NCI-H2171 treated with DMSO at 0.1 percent for 48 hours (cell line): ENCODE measurements around the gene FPR3.

Source experiments
- DNase-seq: peaks from one replicate; lab custom pipeline; 2025; lab: John Stamatoyannopoulos, UW

Gene FPR3

DNA sequence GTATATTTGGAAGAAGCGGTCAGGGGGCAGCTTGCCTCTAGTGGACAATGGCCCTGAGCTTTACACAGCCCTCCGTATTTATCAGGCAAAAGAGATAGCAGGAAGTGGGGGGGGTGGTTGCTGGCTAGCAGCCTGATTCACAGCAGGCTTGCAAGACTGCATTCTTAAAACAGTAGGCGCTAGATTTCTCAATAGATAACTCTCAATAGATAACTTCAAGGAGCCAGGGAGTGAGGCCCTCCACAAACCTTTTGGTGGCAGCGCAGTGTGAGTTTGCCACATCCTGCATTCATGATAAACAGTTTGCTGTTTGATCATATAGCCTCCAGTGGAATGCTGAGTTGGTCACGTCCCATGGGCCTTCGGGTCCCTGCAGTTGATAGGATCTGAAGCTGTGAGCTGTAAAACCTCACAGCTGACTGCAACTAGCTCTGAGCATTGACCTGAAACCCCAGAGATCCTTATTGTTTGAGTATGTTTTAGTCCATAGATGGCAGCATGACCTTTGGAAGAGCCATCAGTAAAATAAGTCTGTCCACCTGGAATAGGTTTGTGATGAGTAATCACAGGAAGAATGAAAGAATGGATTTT is 12.2 kb downstream of the FPR3 start:
- no peak for DNase-seq

DNA sequence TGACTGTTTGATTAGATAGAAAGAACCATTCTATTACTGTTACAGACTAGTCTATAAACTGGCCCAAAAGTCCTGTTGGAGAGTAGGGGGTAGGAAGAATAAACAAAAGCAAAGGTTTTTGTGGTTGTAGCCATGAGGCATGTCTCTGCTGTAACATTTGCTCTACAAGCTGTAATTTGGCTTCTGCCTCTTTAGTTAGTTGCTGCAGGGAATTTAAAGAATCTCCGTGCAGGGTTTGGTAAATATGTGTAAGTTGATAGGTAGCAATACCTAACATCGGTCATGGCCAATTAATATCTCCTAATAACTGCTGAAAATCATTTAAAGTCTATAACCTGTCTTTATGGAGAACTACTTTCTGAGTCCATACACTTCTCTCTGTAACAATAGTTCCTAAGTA is 13.0 kb downstream of the FPR3 start:
- DNase-seq: no peak

DNA sequence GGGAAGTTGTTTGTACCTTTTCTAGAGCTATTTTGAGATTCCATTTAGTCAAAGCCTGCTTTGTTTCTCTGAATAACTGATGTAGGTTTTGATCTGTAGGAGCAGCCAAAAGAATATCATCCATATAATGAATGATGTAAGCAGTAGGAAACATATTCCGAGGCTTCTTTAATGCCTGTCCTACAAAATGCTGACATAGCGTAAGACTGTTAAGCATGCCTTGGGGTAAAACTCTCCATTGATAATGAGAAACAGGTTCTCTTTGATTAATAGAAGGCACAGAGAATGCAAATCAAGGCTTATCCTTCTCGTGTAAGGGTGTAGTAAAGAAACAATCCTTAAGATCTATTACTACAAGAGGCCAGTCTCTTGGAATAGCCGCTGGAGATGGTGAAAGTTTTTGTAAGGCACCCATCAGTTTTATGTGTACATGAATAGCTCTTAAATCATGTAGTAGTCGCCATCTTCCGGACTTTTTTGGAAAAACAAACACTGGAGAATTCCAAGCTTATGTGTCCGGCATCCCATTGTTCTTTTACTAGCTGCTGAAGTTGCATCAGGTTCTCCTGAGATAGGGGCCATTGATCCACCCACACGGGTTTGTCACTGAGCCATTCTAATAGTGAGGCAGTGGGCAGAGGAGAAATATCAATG is 13.5 kb downstream of the FPR3 start:
- DNase-seq: peak; percentile 4

DNA sequence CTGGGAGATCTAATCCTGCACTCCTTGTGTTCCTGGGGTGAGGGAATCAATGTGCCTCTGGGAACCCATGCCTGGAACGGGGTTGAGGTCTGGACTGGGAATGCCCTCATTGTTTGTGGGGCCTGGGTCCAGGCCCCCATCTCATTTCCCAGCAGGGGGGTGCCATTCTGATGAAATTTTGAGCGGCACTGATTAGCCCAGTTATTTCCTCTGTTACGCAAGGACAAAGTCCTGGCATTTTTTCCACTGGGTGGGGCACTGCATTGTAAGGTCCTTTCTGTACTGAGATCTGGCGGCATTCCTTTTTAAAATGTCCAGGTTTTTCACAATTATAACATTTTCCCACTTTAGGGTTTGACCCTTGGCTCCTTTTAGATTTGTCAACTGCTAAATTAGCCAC is 14.8 kb downstream of the FPR3 start:
- no peak for DNase-seq

DNA sequence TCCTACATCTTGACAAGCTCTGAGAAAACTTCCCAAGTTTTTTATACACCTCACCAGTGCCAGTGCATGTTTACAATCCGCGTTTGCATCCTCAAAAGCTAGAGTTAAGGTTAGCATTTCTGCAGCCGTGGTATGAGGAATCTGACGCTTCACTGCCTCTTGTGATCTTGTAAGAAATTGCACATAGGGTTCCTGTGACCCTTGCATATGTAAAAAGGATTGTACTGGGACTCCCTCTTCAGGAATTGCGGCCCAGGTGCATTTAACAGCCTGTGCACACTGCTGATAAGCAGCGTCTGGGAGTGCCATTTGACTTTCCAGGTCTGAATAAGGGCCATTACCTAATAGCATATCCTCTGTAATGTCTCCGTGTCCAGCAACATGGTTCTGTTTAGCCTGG is 15.3 kb downstream of the FPR3 start:
- DNase-seq: peak; percentile 30

DNA sequence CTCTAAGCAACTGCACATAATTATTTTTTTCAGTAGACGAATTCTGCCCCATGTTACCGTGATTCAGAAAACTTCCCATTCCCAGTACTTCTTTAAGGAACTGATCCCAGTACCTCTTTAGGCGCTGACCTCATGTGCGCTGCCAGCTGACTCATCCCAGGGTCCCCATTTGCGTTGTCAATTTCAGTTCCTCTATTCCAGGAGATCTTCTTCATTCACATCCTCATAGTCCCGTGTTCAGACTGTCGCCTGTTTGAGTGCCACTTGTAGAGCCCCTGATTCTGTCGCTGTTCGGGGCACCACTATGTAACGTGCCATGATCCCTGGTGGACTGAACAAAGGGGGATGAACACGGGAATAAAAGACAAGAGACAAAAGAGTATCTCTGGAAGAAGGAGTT is 16.4 kb downstream of the FPR3 start:
- DNase-seq: no peak

DNA sequence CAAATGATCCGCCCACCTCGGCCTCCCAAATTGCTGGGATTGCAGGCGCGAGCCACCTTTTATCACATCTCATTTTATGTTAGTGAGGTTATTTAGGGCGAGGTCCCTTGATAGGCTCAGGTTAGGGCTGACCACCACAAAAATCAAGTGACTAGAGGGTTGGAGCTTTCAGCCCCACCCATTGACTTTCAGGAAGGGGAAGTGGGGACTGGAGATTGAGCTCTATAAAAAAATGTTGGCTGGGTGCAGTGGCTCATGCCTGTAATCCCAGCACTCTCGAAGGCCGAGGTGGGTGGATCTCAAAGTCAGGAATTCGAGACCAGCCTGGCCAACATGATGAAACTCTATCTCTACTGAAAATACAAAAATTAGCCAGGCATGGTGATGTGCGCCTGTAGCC is 20.1 kb downstream of the FPR3 start:
- no peak for DNase-seq

DNA sequence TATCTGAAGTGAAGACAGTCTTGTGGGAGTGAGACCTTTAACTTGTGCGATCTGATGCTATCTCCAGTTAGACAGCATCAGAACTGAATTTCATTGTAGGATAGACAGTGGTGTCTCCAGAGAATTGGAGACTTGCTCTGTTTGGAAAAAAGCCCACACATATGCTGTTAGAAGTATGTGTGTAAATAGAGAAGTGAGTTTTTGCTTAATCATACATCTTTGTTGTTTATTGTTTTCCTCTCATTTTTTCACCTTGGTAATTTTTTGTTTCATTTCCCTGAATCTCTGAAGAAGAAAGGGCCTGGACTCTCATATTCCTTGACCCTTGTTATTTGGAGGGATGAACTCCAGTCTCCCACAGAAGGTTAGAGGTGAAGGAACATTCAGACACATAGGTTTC is 21.8 kb downstream of the FPR3 start:
- no peak for DNase-seq

DNA sequence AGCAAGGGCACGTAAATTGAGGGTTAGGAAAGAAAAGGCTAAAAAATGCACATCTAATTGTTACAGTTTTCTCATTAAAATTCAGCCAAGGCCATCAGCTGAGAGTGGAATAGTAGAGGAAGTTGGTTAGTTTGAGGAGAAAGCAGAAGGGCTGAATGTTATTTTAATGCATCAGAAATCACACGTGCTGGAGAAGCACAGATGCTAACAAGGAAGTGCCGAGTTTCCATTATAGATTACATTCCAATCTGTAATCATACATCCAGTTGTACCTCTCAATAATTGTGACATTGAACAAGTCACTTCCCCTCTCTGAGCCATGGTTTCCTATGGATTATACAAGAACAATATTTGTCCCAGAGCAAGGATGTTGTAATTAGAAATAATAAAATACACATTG is 25.1 kb downstream of the FPR3 start:
- no peak for DNase-seq

DNA sequence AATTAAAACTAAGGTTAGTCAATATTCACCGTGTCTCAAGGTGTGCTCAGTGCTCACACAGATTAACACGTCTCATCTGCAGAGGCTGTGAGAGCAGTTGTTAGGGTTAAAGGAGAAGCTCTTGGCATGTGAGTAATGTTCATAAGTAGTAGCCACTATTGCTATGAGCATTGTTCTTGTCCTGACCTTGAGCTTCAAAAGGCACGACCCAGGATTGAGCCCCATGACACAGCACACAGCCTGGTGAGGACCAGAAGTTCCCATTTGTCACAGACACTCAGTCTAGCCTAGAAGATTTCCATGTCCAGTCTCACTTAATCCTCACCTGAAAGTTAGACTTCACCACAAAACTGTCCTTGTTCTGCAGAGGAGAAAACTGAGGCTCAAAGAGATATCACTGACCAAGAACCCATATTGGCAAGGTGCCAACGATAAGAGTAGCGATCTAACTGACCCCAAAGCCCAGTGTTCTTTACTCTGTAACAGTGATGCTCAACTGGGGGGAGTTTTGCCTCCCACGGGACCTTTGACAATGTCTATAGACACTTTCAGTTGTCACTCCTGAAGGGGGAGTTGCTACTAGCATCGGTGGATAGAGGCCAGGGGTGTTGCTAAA is 26.0 kb downstream of the FPR3 start:
- DNase-seq: no peak

DNA sequence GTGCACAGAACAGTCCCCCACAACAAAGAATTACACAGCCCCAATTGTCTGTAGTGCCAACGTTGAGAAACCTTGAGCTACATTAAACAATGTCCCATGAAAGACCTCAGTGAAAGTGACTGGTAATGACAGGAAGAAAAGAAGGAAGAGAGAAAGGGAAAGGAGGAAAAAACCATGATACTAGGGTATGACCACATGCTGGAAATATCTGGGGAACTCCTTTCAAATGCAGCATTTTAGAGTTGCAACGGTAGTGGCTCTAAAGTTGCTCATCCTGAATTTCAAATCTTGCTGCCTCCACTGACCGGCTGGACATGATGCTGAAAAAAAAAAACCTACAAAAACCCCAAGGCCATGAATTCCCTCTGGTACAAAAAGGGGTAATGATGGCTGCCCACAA is 26.5 kb downstream of the FPR3 start:
- no peak for DNase-seq

DNA sequence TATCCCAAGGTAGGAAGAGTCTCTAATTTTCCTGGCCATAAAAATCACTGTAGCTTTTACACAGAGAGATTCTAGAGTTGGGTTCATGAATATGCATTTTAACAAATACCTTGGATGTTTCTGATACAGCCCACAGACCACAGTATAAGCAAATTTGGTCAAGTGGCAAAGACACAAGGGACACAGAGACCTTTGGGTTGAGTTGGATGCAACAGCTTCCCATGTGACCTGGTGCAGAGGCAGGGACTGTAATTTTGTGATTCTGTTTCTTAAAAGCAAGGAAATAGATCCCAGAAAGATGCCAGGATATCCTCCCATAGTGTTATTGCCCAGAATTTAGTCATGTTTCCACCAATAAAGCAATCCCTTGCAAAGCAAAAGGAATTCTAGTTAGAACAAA is 27.0 kb downstream of the FPR3 start:
- DNase-seq: no peak

DNA sequence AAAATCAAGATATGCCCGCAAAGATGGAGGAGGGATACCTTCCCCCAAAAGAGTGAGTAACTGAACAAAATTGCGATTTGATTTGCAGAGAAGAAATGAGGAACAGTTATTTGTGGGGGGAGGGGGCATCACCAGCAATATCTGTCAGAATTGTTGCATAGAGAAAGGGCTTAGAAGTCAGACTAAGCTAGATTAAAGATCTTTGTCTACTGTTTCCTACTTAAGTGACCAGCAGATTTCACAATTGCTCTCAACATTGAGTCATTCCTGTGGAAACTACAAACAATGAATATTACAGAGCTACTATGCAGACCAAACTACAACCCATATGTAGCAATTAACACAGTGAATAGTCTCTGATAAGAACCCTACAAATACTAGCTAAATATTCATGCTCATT is 27.4 kb downstream of the FPR3 start:
- DNase-seq: no peak

DNA sequence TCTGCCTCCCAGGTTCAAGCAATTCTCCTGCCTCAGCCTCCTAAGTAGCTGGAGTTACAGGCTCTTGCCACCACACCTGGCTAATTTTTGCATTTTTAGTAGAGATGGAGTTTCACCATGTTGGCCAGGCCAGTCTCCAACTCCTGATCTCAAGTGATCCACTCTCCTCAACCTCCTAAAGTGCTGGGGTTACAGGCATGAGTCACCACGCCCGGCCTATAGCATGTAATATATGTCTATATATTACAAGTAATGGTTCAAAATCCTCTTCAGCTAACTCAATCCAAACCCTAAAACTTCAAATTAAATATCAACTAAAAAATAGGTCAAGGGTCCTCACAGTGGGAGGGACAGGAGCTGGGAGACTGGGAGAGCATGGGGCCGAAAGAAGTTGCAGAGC is 28.0 kb downstream of the FPR3 start:
- no peak for DNase-seq

DNA sequence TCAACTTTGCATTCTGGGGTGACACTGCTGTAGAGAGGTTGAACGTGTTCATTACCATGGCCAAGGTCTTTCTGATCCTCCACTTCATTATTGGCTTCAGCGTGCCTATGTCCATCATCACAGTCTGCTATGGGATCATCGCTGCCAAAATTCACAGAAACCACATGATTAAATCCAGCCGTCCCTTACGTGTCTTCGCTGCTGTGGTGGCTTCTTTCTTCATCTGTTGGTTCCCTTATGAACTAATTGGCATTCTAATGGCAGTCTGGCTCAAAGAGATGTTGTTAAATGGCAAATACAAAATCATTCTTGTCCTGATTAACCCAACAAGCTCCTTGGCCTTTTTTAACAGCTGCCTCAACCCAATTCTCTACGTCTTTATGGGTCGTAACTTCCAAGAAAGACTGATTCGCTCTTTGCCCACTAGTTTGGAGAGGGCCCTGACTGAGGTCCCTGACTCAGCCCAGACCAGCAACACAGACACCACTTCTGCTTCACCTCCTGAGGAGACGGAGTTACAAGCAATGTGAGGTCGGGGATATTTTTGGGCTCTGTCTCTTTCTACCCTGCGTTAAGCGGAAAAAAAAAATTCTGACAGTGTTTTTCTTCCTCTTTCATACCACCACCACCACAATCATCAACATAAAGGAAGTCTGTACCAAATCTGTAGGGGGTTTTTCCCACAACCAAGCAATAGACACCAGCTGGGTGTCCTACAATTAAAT is 29.5 kb downstream of the FPR3 start:
- no peak for DNase-seq

DNA sequence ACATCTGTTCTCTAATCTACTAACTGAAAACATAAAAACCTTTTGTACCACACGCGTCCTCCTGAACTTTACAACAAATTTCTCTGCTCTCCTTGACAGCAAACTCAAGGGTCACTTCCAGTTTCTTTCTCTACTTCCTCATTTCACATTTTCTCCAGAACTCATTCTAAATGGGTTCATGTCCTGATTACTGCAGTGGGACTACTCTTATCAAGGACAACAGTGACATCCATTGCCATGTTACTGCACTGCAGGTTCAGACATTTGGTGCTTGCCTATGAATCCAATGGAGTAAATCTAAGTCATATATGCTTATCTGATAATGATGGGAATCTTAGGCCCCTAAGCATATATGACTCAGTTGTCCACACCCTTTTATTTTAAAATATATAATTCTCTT is 35.3 kb downstream of the FPR3 start:
- no peak for DNase-seq

DNA sequence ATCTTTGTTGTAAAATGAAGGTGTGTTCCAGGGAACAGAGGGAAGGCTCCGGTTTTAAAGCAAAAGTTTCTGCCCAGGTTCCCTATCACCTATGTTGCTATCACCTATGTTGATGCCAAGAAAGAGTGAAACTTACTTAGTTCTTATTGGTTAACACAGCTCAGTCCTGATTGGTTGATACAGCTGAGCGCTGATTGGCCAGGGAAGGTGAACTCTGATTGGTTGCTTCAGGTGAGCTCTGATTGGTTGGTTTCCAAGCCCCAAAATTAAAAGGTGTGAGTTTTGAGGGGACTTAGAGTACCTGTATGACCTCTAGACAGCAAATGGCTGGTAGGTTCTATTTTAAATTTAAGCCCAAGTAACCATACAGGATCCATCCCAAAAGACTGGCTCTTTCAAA is 42.2 kb downstream of the FPR3 start:
- no peak for DNase-seq

DNA sequence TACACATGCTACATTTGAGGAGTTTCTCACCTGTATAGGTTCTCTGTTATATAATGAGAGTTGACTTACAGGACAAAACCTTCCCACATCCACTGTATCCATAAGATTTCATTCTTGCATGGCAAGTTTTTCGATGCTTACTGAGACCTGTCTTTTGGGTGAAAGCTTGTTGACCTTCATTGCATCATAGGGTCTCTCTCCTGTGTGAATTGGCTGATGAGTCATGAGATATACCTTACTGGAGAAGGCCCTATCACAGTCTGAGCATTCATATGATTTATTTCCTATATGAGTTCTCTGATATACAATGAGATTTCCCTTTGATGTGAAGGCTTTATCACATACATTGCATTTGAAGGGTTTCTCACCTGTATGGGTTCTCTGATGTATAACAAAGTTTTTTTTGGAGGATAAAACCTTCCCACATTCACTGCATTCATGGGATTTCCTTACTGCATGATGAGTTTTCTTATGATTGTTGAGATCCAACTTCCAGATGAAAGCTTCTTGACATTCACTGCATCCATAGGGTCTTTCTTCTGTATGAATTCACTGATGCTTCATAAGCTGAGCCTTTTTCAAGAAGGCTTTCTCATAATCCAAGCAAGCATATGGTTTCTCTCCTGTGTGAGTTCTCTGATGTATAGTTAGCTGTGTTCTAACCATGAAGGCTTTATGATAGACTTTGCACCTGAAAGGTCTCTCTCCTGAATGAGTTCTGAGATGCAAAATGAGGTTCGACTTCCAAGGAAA is 67.1 kb downstream of the FPR3 start:
- DNase-seq: no peak

DNA sequence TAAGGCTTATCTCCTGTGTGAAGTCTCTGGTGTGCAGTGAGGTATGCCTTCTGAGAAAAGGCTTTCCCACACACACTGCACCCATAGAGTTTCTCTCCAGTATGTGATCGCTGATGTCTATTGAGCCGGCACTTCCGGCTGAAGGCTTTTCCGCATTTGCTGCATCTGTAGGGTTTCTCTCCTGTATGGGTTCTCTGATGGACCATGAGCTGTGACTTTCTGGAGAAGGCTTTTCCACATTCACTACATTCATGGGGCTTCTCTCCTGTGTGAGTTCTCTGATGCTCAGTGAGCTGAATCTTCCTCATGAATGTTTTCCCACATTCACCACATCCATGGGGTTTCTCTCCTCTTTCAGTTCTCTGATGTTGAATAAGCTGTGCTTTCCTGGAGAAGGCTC is 78.1 kb downstream of the FPR3 start:
- DNase-seq: no peak
